NCI-H128 (cell line): ENCODE data around the gene MAJIN.
"Not testable (repeated sequence)": the region's sequence is repeated elsewhere in the genome, so short reads cannot be mapped to it uniquely, and the experiment has no call there.

Experiments
- DNase-seq: peaks from one replicate; lab custom pipeline; 2025; ENCODE audit not compliant: unreplicated experiment; lab: John Stamatoyannopoulos, UW

Gene MAJIN, protein sequence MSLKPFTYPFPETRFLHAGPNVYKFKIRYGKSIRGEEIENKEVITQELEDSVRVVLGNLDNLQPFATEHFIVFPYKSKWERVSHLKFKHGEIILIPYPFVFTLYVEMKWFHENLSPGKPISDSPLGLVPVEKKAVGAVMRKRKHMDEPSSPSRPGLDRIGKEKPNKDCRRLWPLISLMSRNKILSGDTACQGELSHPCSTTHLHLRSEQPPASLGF

DNA sequence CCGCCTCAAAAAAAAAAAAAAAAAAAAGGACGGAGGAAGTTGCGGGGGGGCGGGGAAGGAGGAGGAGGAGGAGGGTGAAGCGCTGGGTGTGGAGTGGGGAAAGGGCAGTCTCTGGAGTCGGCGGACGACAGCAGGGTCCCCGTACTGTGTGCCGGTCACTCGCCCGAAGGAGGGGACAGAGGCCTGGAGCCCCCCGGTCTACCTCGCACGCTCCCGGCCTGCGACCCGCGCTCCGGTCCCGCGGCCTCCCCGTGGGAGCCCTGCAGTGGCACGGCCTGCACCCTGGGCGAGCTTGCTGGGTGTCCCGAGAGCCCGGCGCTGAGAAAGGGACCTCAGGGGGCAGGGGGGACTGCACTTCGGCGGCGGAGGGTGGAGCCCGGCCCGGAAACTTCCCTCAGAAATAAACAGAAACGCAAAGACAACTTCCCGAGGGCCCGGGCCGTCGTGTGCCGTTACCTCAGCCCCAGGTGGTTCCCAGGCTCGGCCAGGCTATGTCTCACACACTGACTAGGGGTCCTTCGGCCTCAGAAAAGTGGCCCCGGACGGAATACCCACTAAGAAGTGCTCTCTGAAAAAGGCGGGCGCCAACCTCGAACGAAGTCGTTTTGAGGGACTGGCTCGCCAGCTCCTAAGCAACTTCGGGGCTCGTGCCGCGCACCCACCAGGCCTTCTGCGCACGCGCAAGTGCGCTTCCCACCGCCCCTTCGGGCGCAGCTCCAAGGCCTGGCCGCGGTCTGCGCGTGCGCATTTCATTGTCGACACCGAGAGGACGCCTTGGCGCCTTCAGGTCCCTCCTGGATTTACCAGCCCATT is at the start of gene MAJIN:
MAJIN (minus strand) TSS at position 688 of the 813 bp plus-strand sequence. CDS start 12,703 bp downstream, outside the sequence.
- DNase-seq: no peak

DNA sequence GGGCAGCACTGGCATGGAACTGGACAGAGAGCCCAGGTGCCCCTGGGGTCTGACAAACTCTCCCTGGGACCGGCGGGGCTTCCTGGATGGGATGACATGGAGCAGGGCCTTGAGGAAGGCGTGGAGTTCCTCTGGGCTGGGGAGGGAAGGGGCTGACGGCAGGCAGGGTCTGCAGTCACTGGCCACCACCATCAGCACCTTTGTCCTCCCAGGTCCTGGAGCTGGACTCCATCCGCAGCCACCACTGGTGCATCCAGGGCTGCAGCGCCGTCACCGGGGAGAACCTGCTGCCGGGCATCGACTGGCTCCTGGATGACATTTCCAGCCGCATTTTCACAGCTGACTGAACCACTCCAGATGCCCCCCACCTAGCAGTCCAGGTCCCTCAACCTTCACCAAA is 49.6 kb upstream of the MAJIN start:
- DNase-seq: no peak

- DNase-seq: no peak
These were observed 49.1 kb upstream of the MAJIN start for GRCh38 chr11:65021003-65021402.

GRCh38 chr11:65019824-65020223 is 47.9 kb upstream of the MAJIN start:
- no peak for DNase-seq

DNA sequence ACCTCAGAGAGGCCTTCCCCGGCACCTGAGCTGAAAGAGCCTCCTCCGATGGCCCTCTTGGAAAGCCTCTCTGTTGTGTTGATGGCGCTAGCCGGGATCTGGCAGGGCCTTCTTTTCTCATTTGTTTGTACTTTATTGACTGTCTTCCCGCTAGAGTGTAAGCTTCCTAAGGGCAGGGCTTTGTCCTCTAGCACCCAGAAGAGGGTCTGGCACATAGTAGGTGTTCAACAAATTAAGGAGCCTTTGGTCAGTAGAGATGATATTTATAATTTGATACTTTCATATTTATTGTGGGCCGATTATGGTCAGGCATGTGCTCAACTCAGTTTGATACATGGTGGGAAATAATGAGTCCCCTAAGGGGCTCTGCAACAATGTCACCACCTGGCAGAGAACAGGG is 46.0 kb upstream of the MAJIN start:
- no peak for DNase-seq

DNA sequence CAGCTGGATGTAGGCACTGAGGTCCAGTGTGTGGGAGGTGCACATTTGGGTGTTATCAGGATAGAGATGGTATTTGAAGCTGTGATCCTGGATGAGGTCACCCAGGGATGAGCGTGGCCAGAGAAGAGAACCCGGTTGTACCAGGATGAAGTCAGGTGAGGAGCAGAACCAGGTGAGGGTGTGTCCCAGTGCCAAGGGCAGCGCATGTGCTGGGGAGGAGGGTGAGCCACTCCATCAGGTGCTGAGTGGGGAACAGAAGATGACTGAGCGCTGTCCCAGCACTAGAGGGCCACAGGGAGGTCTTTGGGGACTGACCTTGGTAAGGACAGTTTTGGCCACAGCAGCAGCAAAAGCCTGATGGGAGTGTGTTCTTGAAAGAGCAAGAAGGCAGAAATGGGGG is 44.8 kb upstream of the MAJIN start:
- no peak for DNase-seq

DNA sequence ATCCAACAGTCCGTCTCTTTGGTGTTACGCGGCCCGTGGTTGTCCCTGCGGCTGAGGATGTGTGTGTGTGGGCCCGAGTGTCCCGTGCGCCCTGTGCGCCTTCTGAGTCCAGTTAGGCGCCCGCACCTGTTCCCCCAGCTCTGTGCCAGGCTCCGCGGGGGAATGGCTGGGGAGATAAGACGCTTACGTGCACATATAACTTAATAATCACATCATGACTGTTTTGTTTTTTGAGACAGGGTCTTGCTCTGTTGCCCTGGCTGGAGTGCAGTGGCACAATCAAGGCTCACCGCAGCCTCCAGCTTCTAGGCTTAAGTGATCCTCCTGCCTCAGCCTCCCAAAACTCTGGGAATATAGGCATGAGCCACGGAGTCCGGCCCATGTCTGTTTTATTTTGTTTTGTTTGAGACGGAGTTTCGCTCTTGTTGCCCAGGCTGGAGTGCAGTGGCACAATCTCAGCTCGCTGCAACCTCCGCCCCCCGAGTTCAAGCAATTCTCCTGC is 42.9 kb upstream of the MAJIN start:
- no peak for DNase-seq

DNA sequence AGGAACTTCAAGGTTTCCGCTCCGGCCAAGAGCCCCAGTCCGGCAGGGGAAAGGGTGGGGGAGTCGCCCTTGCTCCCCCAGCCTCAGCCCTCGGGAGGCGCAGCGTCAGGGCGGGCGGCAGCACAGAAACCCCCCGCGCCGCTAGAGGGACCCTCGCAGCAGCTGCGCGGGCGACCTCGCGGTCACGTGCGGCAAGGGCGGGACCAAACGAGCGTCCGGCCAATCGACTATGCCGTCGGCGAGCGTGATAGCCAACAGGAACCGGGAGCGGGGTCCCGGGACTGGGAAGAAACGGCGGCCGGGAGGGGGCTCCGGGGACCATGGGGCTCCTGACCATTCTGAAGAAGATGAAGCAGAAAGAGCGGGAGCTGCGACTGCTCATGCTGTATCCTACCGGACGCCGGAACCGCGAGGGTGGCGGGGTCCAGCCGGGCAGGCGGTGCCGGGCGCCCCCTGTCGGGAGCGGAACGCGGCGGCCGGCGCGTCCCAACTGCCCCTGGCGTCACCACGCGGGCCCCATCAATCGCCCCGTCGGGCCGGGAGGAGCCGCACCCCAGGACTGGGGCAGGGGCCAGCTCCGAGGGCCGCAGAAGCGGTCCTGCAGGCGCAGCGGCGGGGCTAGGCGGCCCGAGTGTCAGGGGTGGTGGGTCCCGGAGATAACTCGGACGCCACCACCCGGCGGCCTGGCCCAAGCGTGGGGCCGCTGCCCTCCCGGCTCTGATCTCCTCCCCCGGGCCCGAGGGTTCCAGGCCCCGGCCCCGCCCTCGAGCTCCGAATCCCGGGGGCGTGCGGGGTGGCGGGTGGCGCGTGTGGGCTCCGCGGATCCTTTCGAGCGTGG is 42.2 kb upstream of the MAJIN start, which contains the start of gene ARL2:
ARL2 (plus strand) TSS at position 273 of the 838 bp plus-strand sequence; CDS start at position 321, 48 bp downstream.
- DNase-seq: peak; percentile 87

- DNase-seq: peak; percentile 71
These were observed 41.4 kb upstream of the MAJIN start for GRCh38 chr11:65013130-65013887.

DNA sequence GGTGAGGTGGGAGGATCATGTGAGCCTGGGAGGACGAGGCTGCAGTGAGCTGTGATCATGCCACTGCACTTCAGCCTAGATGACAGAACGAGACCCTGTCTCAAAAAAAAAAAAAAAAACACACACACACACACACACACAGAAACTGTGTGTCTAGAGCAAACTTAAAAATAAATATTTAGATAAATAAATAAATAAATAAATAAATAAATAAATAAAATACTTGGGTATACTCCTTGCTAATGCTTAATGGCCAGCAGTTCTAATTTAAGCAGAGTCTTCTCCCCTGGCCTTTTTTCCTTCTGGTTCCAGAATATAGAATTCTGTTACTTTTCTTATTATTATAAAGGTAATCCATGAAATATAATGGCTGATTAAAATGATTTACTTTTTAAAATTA is 37.0 kb upstream of the MAJIN start:
- no peak for DNase-seq

GRCh38 chr11:65008016-65008415 is 36.1 kb upstream of the MAJIN start:
- no peak for DNase-seq

- not testable (repeated sequence) for DNase-seq
These were observed 32.1 kb upstream of the MAJIN start for GRCh38 chr11:65003968-65004367.

- no peak for DNase-seq
These were observed 31.4 kb upstream of the MAJIN start for GRCh38 chr11:65003282-65003681.

GRCh38 chr11:65002706-65003105 is 30.8 kb upstream of the MAJIN start:
- DNase-seq: no peak

GRCh38 chr11:64999478-64999877 is 27.6 kb upstream of the MAJIN start:
- no peak for DNase-seq

- no peak for DNase-seq
These were observed 27.0 kb upstream of the MAJIN start for GRCh38 chr11:64998690-64999431.

GRCh38 chr11:64998141-64998540 is 26.2 kb upstream of the MAJIN start:
- DNase-seq: no peak

- DNase-seq: no peak
These were observed 24.9 kb upstream of the MAJIN start, which contains the start of gene BATF2 for GRCh38 chr11:64996710-64997380. BATF2 (minus strand) TSS chr11:64996971; CDS start chr11:64996914, 57 bp downstream.

GRCh38 chr11:64996327-64996709 is 24.4 kb upstream of the MAJIN start:
- DNase-seq: no peak
